Stimulated activated effector memory CD8-positive, alpha-beta T cell treated with anti-CD3 and anti-CD28 coated beads, Interleukin-12 subunit alpha, Interleukin-12 subunit beta, amount 100 ng/mL, for 72 hours (primary cell): Measurements from ENCODE around the gene CPEB4.
A peak's percentile ranks its signal among the peaks of the same experiment; 100 is the strongest.

Experiments
- ATAC-seq: fragments of 150-1000 bp; cut with Tn5 transposase; 2 replicates; pipeline ENCODE4 v1.10.0; 2021
- DNase-seq, 2 donors: peaks; one replicate each; pipeline ENCODE4 v3.0.0; 2021 to 2022; ENCODE audit warnings: low spot score in 2 of 2
- H3K27ac Mint-ChIP-seq: one replicate; pipeline ENCODE4 v1.8.0; 2022; ENCODE audit warnings: mild to moderate bottlenecking, mixed read lengths
- H3K36me3 Mint-ChIP-seq: one replicate; pipeline ENCODE4 v1.8.0; 2022; ENCODE audit warnings: mild to moderate bottlenecking, mixed read lengths
- H3K4me1 Mint-ChIP-seq: one replicate; pipeline ENCODE4 v1.8.0; 2022; ENCODE audit warnings: mixed read lengths
- H3K4me3 Mint-ChIP-seq: one replicate; pipeline ENCODE4 v1.8.0; 2022; ENCODE audit warnings: mild to moderate bottlenecking, mixed read lengths
- H3K9me3 Mint-ChIP-seq: one replicate; pipeline ENCODE4 v1.8.0; 2022; ENCODE audit warnings: mixed read lengths

CPEB4 gene

DNA sequence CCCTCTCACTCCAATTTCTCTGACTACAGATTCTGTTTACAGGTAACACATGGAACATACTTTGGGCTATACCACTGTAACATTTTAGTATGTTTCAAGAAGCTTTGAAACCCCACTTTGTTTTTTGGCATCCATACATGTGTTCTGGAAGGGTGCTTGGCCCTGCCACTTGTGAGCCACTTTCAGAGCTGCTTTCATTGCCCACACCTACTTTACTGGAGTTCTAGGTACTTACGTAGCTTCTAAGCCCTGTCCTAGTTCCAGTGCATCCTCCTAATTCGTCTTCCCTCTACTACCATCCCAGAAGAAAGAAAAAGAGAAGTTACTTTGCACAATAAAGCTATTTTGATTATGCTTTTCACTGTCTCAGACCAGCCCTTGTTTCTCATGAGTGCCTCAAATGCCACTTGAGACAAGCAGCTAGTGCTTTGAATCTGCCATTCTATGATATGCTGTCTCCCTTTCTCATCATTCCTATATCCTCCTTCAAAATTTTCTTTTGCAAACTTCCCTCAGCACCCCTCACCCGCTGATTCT is 74.4 kb downstream of the CPEB4 start:
- Mint-ChIP-seq H3K4me1 (no peaks in the 10 kb centered on the region), H3K27ac (no peak overlapping the region)

DNA sequence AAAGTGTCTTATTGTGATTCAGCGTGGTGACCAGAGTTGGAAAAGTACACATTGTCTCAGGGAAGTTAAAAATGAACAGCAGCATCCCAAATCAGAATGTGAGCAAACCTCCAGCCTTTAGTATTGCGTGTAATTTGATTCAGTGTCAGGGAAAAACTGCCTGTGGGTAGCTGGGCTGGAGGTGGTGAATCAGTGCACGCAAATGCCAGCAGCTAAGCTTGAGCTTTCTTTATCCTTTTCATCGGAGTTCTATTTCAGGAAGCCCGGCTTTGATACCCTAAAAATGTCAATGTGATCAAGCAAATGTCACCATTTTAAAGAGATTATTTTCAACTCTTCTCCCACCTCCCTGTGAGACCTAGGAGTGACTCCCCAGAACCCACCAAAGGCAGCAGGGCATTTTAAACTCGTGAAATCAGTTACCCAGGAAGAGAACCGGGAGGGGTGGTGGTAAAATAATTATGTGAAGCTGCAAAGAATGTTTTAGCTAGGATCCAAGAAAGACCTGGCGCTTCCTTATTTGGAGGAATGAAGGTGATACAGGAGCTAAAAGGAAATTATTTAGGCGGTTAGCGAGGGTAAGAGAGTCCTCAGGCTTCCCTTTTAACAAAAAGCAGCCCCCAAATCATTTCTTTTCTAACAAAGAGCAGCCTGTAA is 75.2 kb downstream of the CPEB4 start:
- no peak overlapping the region for H3K27ac Mint-ChIP-seq
- no peaks in the 10 kb centered on the region for H3K4me1 Mint-ChIP-seq
- no peak for ATAC-seq
- no peak overlapping the region for H3K4me3 Mint-ChIP-seq
- no peaks in the 10 kb centered on the region for H3K36me3 Mint-ChIP-seq
- no peaks in the 10 kb centered on the region for H3K9me3 Mint-ChIP-seq
- DNase-seq: no peak

More for the DNA sequence above, 74.4 kb downstream of the CPEB4 start:
- no peak overlapping the region for H3K4me3 Mint-ChIP-seq
- ATAC-seq: no peak
- H3K36me3 Mint-ChIP-seq: no peaks in the 10 kb centered on the region
- no peaks in the 10 kb centered on the region for H3K9me3 Mint-ChIP-seq
- DNase-seq: no peak

DNA sequence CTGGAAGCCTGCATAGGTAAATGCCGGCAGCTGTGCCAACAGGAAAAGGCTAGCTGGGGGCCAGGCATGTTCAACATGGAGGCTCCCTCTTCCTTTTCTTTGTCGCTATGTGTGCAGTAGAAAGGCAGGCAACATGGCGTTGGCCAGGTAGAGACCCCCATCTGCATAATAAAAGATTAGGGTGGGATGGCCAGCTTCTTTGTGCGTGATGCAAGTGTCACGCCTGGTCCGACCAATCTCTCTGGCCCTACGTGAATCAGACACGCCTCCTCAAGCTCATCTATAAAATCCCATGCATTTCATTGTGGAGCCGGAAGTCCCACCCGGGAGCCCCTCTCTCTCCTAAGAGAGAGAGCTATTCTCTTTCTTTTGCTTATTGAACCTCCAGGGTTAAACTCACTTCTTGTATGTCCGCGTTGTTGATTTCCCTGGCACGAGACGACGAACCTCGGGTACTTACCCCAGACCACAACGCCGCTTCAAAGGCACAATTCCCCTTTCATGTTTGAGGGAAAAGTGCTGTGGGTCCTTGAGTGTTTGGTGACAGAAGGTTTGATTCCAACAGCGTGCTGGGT is 75.8 kb downstream of the CPEB4 start:
- ATAC-seq (no peak), DNase-seq (no peak)
- Mint-ChIP-seq H3K4me3 (no peak overlapping the region), H3K4me1 (no peaks in the 10 kb centered on the region), H3K9me3 (no peaks in the 10 kb centered on the region), H3K36me3 (no peaks in the 10 kb centered on the region), H3K27ac (no peak overlapping the region)

DNA sequence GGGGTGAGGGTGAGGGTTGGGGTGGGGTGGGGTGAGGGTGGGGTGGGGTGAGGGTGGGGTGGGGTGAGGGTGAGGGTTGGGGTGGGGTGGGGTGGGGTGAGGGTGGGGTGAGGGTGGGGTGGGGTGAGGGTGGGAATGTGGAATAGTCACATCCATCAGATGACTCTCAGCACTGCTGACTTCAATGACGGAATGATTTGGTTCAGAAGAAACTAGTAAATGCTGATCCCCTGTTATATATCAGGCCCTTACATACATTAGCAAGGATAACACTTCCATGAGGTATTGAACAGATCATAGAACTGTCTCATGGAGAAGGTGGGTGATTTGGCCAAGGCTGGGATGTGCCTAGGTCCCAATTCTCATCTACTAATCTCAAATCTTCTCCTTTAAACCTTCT is 76.4 kb downstream of the CPEB4 start:
- Mint-ChIP-seq H3K9me3 (no peaks in the 10 kb centered on the region), H3K4me3 (no peak overlapping the region), H3K27ac (no peak overlapping the region), H3K4me1 (no peaks in the 10 kb centered on the region), H3K36me3 (no peaks in the 10 kb centered on the region)
- DNase-seq: no peak
- ATAC-seq: no peak

DNA sequence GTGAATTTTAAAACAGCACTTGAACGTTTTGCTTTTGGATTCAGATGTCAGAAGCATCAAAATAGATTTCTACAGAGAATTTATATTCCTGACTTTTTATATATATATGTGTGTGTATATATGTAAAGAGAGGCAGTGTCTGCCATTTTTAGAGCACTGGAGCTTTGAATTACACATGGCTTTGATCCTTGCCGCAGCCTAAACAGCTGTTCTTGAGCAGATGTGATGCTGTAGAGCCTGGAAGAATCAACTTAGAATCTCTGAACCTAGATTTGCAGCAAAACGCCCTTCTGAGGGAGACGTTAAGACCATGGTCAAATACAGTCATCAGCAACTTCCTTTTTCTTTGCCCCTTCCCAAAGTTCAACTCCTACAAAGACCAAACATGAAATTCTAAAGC is 79.1 kb downstream of the CPEB4 start:
- no peaks in the 10 kb centered on the region for H3K9me3 Mint-ChIP-seq
- H3K36me3 Mint-ChIP-seq: no peaks in the 10 kb centered on the region
- H3K4me1 Mint-ChIP-seq: no peaks in the 10 kb centered on the region
- H3K4me3 Mint-ChIP-seq: no peak overlapping the region
- ATAC-seq: no peak
- no peak overlapping the region for H3K27ac Mint-ChIP-seq
- no peak for DNase-seq

DNA sequence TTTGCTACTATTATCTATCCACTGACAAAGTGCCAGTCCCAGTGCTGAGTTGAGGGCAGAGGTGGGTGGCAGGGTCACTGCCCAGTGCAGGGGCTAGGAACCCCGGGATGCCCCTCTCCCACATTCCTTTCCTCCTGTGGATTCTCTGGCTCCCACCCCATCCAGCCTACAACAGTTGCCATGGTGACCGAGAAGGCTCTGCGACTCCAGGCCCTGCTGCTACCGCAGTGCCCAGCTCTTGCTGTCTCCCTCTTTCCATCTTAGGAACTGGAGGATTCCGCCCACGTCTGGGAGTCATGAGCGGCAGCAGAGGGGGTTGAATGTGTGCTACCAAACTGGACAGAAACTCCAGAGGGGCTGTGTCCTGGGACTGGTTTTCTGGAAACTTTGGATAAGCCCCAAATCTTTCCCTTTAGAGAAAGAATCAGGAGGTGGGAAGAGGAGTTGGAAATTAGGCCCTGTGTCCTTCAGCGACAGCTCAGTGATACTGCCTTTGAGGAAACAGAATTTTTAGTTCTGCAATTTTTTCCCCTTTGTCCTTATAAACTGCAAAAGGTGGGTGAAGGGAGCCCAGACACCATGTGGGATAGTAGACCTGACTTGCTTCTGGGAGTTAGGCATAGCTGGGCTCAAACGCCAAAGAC is 80.1 kb downstream of the CPEB4 start:
- peaks cover 5% of the 10 kb centered on the region for H3K4me1 Mint-ChIP-seq
- no peak overlapping the region for H3K27ac Mint-ChIP-seq
- no peak for DNase-seq
- no peaks in the 10 kb centered on the region for H3K9me3 Mint-ChIP-seq
- ATAC-seq: no peak
- no peak overlapping the region for H3K4me3 Mint-ChIP-seq
- no peaks in the 10 kb centered on the region for H3K36me3 Mint-ChIP-seq

DNA sequence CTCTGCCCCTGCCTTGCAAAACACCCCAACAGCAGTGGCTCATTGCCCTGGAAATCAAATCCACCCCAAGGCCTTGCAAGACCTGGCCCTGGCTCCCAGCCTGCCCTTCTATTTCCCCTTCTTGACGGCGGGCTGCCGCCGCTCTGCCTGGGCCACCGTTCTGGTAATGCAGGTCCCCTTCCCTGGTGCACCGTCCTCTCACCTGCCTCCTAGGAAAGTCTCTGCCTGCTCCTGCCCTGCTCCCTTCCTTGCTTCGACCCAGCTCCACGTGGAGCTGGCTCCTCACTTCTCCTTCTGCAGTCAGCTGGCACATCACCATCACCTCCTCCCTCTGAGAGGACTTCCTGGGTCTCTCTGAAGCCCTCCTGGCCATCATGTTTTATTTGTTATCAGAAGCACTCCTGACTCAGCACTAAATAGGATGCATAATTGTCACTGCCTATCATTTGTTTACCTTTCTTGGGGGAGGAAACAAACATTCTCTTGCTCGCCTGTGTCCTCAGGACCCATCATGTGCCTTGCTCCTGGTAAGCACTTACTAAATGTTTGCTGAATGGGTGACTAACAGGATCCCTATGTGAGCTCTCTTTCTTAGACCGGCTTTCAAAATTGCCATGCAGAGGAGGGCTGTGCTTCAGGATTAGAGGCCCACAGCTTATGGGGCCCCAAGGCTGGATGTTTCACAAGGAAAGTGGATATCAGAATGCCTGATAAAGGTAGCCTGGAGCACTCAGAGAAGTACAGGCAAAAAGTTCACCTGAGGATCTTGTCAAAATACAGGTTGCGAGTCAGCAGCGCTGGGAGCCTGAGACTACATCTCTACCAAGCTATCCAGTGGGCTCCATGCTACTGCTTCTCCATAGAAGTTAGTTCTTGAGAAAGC is 81.3 kb downstream of the CPEB4 start:
- no peaks in the 10 kb centered on the region for H3K36me3 Mint-ChIP-seq
- ATAC-seq (no peak), DNase-seq (no peak)
- no peak overlapping the region for H3K27ac Mint-ChIP-seq
- H3K9me3 Mint-ChIP-seq: no peaks in the 10 kb centered on the region
- peaks cover 10% of the 10 kb centered on the region for H3K4me1 Mint-ChIP-seq
- H3K4me3 Mint-ChIP-seq: no peak overlapping the region

DNA sequence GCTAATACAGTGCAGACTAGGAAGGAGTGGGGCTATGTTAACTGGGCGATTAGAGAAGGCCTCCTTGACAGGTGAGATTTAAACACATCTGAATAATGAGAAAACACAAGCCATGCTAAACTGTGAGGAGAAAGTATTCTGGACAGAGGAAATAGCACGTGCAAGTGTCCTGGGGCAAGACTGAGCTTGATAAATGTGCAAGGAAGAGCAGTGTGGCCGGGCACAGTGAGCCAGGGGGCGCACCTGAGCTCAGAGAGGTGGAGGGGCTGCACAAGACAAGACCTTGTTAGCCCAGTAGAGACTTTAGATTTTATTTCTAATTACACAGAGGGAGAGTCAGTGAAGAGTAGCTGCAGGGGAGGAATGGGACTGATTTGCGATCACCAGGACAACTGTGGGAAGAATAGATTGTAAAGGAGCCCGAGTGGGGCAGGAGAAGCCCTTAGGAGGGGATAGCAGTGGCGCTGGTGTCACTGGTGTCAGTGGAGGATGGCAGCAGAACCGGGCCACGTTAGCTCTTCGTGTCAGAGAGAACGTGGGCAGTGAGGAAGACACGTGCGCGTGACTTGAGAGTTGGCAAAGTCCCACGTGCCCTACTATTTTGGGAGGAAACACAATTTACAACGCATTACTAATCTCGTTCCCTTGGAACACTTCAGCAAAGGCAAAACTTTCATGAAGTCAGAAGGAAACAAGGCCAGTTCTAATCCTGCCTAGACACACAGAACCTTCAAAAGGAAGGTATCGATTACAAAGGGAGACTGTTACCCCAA is 82.9 kb downstream of the CPEB4 start:
- ATAC-seq (no peak), DNase-seq (no peak)
- no peak overlapping the region for H3K4me3 Mint-ChIP-seq
- H3K4me1 Mint-ChIP-seq: peaks cover 10% of the 10 kb centered on the region
- H3K9me3 Mint-ChIP-seq: no peaks in the 10 kb centered on the region
- no peak overlapping the region for H3K27ac Mint-ChIP-seq
- no peaks in the 10 kb centered on the region for H3K36me3 Mint-ChIP-seq

DNA sequence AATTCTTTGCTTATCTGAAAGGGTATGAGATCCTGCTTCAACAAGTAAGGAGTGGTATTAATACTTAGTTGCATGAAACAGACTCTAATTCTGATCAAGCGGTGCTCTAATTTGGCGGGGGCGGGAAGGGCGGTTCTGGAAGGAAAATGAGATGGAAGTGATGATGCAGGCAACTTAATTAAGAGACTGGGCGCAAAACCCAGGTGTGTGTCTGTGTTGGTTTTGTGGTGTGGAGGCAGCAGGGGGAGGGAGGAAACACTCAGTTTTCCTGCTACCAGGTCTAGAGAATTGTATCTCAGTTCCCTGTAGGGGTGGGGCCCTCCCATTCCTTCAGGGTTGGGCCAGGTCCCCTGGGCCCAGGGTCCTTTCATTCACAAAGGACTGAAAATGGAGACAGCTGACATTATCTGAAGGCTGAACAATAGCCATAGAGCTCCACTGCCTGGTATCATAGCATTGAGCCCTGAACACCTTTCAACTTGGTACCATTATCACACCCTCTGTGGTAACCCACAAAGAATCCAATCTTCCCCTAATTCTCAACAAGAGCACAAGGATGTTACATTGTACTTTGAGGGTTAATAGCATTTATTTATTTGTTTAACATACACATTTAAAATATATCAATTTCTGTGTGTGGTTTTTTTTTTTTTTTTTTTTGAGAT is 83.7 kb downstream of the CPEB4 start:
- DNase-seq: no peak
- no peak for ATAC-seq
- no peak overlapping the region for H3K27ac Mint-ChIP-seq

DNA sequence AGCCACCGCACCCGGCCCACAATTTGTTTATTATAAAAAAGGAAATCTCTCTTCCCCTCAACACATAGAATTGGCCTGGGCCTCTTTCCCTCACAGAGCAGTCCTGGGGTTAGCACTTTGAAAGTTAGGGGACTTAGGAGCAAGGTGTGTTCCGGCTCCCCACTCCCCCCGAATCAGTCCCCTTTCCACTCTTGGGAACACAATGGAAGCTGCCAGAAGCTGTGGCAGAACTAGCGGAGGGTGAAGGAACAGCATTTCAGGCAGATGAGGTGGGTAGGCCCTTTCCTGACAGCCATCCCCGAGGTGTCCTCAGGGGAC is 84.4 kb downstream of the CPEB4 start:
- H3K9me3 Mint-ChIP-seq: no peaks in the 10 kb centered on the region
- no peak overlapping the region for H3K27ac Mint-ChIP-seq
- DNase-seq (no peak), ATAC-seq (no peak)
- H3K36me3 Mint-ChIP-seq: no peaks in the 10 kb centered on the region
- peak overlapping the region; percentile 64 for H3K4me3 Mint-ChIP-seq
- peaks cover 10% of the 10 kb centered on the region for H3K4me1 Mint-ChIP-seq

More for the DNA sequence above, 83.7 kb downstream of the CPEB4 start:
- Mint-ChIP-seq H3K4me1 (peaks cover 10% of the 10 kb centered on the region), H3K9me3 (no peaks in the 10 kb centered on the region), H3K4me3 (no peak overlapping the region), H3K36me3 (no peaks in the 10 kb centered on the region)

DNA sequence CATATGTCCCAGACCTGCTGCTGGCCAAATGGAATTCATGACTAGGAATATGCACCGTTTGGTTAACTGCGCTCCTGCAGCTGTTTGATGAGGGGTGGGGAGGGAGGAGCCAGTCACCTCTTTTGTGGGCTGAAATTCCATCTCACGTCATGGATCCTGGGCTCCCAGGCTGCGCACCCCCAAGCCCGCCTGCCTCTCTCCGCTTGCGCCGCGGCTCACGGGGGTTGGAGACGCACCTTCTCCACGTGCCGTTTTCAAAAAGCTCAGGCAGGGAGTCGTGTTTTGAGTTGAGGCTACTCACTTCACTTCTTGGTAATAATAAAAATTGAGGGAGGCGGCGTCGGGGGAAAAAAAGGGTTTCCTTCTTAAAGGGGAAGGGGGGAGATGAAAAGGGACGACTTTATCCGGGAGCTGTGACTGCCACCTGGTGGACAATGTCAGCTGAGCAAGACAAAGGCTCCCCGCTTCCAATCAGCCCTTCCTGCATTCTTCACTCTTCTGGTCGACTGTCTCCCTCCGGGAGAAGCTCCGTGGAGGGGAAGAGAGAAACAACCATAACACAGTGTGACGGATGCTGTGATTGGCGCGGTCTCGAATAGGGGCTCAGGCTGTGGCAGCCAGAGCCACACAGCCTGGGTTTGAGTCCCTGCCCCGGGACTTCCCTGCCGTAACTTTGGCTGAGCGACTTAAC is 84.9 kb downstream of the CPEB4 start:
- H3K4me1 Mint-ChIP-seq: peaks cover 10% of the 10 kb centered on the region
- H3K9me3 Mint-ChIP-seq: no peaks in the 10 kb centered on the region
- H3K4me3 Mint-ChIP-seq: peak overlapping the region; percentile 64
- peak; percentile 78 for ATAC-seq
- H3K36me3 Mint-ChIP-seq: no peaks in the 10 kb centered on the region
- H3K27ac Mint-ChIP-seq: no peak overlapping the region
- DNase-seq: peak; percentile 54 to 84

DNA sequence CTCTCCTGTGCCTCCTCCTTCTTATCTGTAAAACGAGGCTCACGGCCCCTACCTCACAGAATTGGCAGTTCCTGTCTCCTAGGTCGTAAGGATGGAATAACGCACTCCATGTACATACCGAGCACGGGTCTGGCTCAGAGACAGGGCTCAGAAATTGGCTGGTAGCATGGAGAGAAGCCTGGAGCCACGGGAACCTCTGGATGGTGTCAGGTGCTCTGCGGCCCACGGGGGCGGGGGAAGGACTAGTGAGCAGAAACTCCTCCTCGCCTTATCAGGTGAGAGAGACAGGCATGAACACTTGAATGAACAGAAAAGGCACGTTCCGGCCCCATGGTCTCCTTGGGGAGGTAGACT is 85.4 kb downstream of the CPEB4 start:
- DNase-seq: no peak
- peak; percentile 50 for ATAC-seq
- H3K36me3 Mint-ChIP-seq: no peaks in the 10 kb centered on the region
- H3K4me3 Mint-ChIP-seq: peak overlapping the region; percentile 64
- H3K9me3 Mint-ChIP-seq: no peaks in the 10 kb centered on the region
- no peak overlapping the region for H3K27ac Mint-ChIP-seq
- H3K4me1 Mint-ChIP-seq: peaks cover 10% of the 10 kb centered on the region

DNA sequence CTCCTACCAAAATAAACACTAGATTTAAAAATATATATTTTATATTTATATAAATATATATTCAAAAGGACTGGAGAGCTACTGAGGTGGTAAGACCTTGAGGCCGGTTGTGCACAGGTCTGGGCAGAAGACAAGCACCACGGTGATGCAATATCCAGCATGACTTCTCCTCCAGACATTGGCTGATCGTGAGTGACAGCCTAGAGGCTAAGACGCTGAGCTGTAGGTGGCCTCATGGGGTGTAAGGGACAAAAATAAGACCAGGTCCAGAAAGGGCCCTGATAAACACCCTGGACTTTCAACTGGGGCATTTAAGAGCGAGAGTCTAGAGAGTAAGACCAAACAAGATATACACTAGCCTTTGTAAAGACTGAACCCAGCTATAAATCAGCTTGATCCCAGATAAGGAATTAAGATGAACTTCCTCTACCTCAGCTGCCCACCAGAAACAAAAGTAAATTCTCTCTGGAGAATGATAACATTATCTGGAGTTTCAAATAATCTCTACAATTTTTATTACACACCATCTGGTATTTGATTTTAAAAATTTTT is 86.6 kb downstream of the CPEB4 start:
- no peak for DNase-seq

More for the DNA sequence above, 86.6 kb downstream of the CPEB4 start:
- H3K36me3 Mint-ChIP-seq: no peaks in the 10 kb centered on the region
- no peaks in the 10 kb centered on the region for H3K9me3 Mint-ChIP-seq
- H3K4me3 Mint-ChIP-seq: no peak overlapping the region
- no peak for ATAC-seq
- no peak overlapping the region for H3K27ac Mint-ChIP-seq
- peaks cover 10% of the 10 kb centered on the region for H3K4me1 Mint-ChIP-seq
